Fibroblast of mammary gland (primary cell): ENCODE data around the gene RELN.

Experiments
- DNase-seq: peaks from one replicate; pipeline ENCODE4 v3.0.0-alpha.2; 2010; ENCODE audit warnings: low read depth
- H3K4me3 ChIP-seq: 2 replicates; pipeline ENCODE4 v1.5.1; 2011; ENCODE audit warnings: low read depth, mild to moderate bottlenecking, low read length, moderate library complexity; ENCODE audit not compliant: control insufficient read depth
- TF ChIP-seq, protein P1 (sequence below): conservative IDR thresholded peaks from 2 replicates; pipeline ENCODE4 v1.5.1; 2011; ENCODE audit warnings: low read depth, low read length, inconsistent platforms; ENCODE audit not compliant: control insufficient read depth, insufficient read depth

The RELN gene

DNA sequence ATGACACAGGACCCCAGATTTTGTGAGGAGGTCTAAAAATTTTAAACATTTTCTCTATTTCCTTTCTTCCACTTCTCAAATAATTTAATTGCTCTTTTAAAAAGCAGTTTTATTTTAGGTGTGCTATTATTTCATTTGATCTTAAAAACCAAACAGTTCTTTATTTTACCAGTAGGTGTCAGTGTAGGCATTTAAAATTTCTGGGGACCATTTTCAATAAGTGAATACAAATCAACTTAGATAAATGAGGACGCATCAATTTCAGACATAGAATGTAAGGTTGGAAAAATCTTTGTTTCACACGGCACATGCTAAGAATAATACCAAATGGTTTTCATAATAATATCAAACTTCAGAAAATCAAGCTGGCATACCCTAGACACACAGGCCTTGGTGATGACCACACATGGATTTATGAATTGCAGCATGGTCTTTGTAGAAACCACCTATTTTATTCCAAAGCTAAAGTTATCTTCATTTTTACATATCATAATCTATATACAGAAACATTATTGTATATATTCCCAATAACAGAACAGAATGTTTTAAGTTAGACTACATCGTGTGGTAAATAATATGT, 415.9 kb downstream of the RELN start:
- DNase-seq: peak; percentile 56
- TF ChIP-seq, protein P1, sequence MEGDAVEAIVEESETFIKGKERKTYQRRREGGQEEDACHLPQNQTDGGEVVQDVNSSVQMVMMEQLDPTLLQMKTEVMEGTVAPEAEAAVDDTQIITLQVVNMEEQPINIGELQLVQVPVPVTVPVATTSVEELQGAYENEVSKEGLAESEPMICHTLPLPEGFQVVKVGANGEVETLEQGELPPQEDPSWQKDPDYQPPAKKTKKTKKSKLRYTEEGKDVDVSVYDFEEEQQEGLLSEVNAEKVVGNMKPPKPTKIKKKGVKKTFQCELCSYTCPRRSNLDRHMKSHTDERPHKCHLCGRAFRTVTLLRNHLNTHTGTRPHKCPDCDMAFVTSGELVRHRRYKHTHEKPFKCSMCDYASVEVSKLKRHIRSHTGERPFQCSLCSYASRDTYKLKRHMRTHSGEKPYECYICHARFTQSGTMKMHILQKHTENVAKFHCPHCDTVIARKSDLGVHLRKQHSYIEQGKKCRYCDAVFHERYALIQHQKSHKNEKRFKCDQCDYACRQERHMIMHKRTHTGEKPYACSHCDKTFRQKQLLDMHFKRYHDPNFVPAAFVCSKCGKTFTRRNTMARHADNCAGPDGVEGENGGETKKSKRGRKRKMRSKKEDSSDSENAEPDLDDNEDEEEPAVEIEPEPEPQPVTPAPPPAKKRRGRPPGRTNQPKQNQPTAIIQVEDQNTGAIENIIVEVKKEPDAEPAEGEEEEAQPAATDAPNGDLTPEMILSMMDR: peak; percentile 39
- no peak overlapping the region for H3K4me3 ChIP-seq

DNA sequence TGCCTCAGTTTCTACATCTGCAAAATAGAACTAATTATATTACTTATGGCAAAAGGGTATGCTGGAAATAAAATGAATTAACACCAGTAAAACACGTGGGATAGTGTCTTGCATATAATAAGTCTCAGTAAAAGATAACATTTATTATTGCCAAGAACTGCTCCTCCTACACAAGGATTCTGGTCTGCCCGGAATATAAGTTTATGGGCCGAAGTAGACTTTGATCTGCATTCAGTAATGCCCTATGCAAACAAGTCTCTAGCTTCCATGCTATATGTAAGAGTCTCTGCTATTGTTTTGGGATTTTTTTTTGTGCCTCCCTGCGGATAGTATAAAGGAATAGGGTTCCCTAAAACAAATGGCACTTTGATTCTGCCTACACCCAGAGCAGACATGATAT, 417.9 kb downstream of the RELN start:
- TF ChIP-seq, protein P1: no peak
- H3K4me3 ChIP-seq: no peak overlapping the region
- DNase-seq: no peak

DNA sequence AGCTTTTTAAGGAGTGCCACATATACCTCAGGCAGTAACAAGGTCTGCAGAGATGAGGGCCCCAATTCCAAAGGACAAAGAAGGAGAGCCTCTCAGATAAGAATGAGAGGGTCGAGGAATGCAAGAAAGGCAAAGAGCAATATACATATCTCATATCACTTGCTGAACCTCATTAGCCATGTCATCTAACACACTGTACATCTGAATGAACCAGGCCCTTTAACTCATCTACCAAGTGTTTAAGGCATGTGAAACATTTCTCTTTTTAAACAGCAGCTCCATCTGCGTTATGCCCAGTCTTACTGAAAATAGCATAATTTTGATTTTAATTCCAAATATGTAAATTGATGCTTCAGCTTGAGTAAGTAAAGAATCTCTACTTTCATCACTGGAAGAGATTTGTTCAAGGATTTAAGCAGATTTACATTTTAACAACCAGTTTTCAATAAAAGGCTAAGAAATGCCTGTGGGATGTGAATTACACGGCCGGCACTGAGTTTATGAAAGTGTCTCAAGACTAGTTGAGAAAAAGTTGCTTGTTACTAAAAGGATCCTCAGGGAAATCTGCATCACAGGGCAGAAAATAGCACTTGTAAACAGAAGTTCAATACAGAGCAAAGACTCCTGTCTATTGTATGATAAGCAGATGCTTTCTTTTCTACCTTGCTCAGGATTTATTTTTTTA, 419.7 kb downstream of the RELN start:
- TF ChIP-seq, protein P1: no peak
- no peak overlapping the region for H3K4me3 ChIP-seq
- no peak for DNase-seq

DNA sequence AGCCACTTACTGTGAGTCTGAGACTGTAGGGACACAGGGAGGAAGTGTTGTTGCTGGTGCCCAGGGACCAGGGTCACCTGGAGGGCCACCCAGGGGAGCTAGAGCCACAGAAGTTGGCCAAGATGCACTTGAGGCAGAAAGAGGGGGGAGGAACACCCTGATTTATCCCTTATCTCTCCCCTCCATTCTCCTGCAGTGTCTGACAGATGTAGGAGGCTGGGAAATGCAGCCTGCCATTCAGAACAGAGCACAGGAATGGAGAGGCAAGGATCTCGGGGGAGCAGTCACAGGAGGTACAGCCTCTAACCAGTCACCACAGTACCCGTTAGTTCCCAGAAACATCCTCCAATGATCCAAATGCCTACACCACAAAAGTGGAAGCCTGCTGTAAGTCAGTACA, 425.0 kb downstream of the RELN start:
- TF ChIP-seq, protein P1: no peak
- no peak for DNase-seq
- H3K4me3 ChIP-seq: no peak overlapping the region

DNA sequence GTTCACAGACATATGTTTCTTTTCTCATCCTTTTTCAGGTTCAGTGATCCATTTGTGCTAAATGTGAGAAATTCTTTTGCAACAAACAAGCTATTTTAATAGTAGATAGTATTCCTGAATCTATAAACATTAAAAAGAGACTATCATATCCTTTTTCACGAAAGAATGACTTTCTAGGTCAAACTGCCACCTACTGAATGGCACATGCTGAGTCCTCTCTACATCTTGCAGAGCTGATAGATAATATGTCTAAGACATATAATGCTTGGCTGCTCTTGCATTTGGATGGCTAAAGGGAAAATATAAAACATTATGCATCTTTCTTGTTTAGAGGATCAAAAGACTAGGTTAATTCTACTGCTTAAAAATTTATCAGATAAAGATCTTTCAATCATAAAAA, 429.3 kb downstream of the RELN start:
- no peak overlapping the region for H3K4me3 ChIP-seq
- TF ChIP-seq, protein P1: no peak
- DNase-seq: no peak

DNA sequence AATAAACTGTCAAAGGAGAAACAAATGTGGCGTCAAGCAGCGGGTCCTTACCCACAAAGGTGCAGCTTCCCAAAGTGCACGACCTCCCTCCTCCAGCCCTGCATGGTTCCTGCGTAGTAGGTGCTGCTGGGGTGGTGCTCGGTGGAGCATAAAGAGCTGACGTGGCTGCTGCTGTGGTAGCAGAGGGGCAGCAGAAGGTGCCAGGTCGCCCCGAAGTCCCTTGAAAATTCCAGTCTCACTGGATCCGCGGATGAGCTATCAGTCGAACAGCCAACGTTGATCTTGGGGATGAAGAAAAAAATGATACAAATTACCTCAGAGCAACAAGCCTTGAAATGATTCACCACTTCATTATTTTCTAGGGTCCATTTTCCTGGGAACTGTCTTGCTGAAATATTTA, 438.4 kb downstream of the RELN start:
- H3K4me3 ChIP-seq: no peak overlapping the region
- TF ChIP-seq, protein P1: no peak
- DNase-seq: no peak
